WTC11 (cell line): Measurements from ENCODE around the gene RPS6KA2.

Source experiments
- E2F5 ChIP-seq: sonication (generic); formaldehyde crosslinking; IDR thresholded peaks from 2 replicates; pipeline ENCODE4 v1.8.1; 2022; ENCODE audit warnings: mild to moderate bottlenecking, moderate library complexity, missing genetic modification reagents
- HMGA2 ChIP-seq: fragments of 250-450 bp; sonication (Bioruptor Pico); IDR thresholded peaks from 2 replicates; pipeline ENCODE4 v1.4.0; 2021; ENCODE audit warnings: mild to moderate bottlenecking, moderate library complexity
- HMGXB4 ChIP-seq: sonication (generic); formaldehyde crosslinking; IDR thresholded peaks from 2 replicates; pipeline ENCODE4 v1.8.1; 2023; ENCODE audit warnings: mild to moderate bottlenecking, moderate library complexity, missing genetic modification reagents
- NR1H2 ChIP-seq: sonication (generic); formaldehyde crosslinking; IDR thresholded peaks from 2 replicates; pipeline ENCODE4 v1.9.0; 2021; ENCODE audit warnings: mild to moderate bottlenecking, moderate library complexity, missing genetic modification reagents
- SP1 ChIP-seq: sonication (generic); formaldehyde crosslinking; conservative IDR thresholded peaks from 2 replicates; pipeline ENCODE4 v1.8.1; 2022; ENCODE audit warnings: missing genetic modification reagents
- TP53 ChIP-seq: sonication (generic); formaldehyde crosslinking; IDR thresholded peaks from 2 replicates; pipeline ENCODE4 v1.8.1; 2023; ENCODE audit warnings: mild to moderate bottlenecking, missing genetic modification reagents
- USF1 ChIP-seq: sonication (generic); formaldehyde crosslinking; IDR thresholded peaks from 2 replicates; pipeline ENCODE4 v1.8.0; 2022; ENCODE audit warnings: mild to moderate bottlenecking, missing genetic modification reagents
- ZBTB21 ChIP-seq: sonication (generic); formaldehyde crosslinking; IDR thresholded peaks from 2 replicates; pipeline ENCODE4 v1.8.1; 2023; ENCODE audit warnings: mild to moderate bottlenecking, missing genetic modification reagents, borderline replicate concordance
- ZNF416 ChIP-seq: fragments of 250-450 bp; sonication (Bioruptor Pico); IDR thresholded peaks from 2 replicates; pipeline ENCODE4 v1.9.0; 2021; ENCODE audit warnings: mild to moderate bottlenecking, inconsistent platforms
- TF ChIP-seq, protein P1 (sequence below): sonication (generic); formaldehyde crosslinking; IDR thresholded peaks from 2 replicates; pipeline ENCODE4 v1.8.0; 2022; ENCODE audit warnings: mild to moderate bottlenecking, missing genetic modification reagents
- TF ChIP-seq, protein P2 (sequence below): sonication (generic); formaldehyde crosslinking; IDR thresholded peaks from 2 replicates; pipeline ENCODE4 v1.8.1; 2023; ENCODE audit warnings: mild to moderate bottlenecking, missing genetic modification reagents, moderate library complexity
- TF ChIP-seq, protein P3 (sequence below): fragments of 200-600 bp; IDR thresholded peaks from 2 replicates; pipeline ENCODE4 v1.8.0; 2022; ENCODE audit warnings: antibody characterized with exemption
- TF ChIP-seq, protein P4 (sequence below): sonication (generic); formaldehyde crosslinking; IDR thresholded peaks from 2 replicates; pipeline ENCODE4 v1.8.1; 2022; ENCODE audit warnings: low read depth, missing genetic modification reagents, borderline replicate concordance
- TF ChIP-seq, protein P5 (sequence below): fragments of 250-450 bp; sonication (Bioruptor Pico); IDR thresholded peaks from 2 replicates; pipeline ENCODE4 v1.9.0; 2021; ENCODE audit warnings: mild to moderate bottlenecking

DNA sequence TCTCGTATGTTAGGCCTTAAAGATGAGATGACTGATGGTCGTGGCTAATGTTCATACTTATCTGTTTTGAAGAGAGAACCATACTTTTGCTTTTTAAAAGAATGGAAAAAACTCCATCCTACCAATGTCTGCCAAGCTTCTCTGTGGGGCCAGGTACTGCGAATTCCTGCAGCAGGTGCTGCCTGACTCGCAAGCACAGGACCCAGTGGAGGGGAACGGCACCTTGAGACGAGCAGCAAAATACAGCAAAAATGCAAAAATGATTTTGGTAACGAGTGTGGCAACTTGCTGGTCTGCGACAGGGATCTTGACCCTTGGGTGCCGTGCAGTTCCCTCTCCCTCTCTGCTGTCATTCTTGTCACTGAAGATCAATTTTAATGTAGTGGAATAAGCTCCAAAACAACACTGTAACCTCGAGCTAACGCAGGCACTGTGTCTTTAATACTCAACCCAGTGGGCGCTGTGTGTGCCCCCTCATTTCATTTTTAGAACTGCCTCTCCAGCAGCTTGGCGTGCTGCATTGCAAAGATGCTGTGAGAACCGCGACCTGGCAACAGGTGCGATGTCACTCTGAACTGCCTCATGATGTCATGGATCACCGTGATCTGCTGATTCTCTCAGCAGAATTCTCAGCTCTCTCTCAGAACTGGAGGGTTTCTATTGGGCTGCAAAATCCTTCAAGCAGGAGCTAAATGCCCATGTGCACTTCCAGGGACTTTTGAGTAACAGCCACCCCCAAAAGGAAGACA, 92.2 kb downstream of the RPS6KA2 start:
- no peak for TF ChIP-seq HMGXB4 (CRISPR knock-in tag)
- TF ChIP-seq, protein P1, sequence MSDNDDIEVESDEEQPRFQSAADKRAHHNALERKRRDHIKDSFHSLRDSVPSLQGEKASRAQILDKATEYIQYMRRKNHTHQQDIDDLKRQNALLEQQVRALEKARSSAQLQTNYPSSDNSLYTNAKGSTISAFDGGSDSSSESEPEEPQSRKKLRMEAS (CRISPR knock-in tag): no peak
- no peak for TF ChIP-seq USF1
- no peak for TF ChIP-seq E2F5 (CRISPR knock-in tag)
- TF ChIP-seq, protein P2, sequence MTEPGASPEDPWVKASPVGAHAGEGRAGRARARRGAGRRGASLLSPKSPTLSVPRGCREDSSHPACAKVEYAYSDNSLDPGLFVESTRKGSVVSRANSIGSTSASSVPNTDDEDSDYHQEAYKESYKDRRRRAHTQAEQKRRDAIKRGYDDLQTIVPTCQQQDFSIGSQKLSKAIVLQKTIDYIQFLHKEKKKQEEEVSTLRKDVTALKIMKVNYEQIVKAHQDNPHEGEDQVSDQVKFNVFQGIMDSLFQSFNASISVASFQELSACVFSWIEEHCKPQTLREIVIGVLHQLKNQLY: no peak
- TF ChIP-seq, protein P3, sequence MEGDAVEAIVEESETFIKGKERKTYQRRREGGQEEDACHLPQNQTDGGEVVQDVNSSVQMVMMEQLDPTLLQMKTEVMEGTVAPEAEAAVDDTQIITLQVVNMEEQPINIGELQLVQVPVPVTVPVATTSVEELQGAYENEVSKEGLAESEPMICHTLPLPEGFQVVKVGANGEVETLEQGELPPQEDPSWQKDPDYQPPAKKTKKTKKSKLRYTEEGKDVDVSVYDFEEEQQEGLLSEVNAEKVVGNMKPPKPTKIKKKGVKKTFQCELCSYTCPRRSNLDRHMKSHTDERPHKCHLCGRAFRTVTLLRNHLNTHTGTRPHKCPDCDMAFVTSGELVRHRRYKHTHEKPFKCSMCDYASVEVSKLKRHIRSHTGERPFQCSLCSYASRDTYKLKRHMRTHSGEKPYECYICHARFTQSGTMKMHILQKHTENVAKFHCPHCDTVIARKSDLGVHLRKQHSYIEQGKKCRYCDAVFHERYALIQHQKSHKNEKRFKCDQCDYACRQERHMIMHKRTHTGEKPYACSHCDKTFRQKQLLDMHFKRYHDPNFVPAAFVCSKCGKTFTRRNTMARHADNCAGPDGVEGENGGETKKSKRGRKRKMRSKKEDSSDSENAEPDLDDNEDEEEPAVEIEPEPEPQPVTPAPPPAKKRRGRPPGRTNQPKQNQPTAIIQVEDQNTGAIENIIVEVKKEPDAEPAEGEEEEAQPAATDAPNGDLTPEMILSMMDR: no peak
- no peak for TF ChIP-seq ZNF416 (CRISPR knock-in tag)
- TF ChIP-seq, protein P4, sequence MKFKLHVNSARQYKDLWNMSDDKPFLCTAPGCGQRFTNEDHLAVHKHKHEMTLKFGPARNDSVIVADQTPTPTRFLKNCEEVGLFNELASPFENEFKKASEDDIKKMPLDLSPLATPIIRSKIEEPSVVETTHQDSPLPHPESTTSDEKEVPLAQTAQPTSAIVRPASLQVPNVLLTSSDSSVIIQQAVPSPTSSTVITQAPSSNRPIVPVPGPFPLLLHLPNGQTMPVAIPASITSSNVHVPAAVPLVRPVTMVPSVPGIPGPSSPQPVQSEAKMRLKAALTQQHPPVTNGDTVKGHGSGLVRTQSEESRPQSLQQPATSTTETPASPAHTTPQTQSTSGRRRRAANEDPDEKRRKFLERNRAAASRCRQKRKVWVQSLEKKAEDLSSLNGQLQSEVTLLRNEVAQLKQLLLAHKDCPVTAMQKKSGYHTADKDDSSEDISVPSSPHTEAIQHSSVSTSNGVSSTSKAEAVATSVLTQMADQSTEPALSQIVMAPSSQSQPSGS (CRISPR knock-in tag): no peak
- no peak for TF ChIP-seq HMGA2 (CRISPR knock-in tag)
- TF ChIP-seq, protein P5, sequence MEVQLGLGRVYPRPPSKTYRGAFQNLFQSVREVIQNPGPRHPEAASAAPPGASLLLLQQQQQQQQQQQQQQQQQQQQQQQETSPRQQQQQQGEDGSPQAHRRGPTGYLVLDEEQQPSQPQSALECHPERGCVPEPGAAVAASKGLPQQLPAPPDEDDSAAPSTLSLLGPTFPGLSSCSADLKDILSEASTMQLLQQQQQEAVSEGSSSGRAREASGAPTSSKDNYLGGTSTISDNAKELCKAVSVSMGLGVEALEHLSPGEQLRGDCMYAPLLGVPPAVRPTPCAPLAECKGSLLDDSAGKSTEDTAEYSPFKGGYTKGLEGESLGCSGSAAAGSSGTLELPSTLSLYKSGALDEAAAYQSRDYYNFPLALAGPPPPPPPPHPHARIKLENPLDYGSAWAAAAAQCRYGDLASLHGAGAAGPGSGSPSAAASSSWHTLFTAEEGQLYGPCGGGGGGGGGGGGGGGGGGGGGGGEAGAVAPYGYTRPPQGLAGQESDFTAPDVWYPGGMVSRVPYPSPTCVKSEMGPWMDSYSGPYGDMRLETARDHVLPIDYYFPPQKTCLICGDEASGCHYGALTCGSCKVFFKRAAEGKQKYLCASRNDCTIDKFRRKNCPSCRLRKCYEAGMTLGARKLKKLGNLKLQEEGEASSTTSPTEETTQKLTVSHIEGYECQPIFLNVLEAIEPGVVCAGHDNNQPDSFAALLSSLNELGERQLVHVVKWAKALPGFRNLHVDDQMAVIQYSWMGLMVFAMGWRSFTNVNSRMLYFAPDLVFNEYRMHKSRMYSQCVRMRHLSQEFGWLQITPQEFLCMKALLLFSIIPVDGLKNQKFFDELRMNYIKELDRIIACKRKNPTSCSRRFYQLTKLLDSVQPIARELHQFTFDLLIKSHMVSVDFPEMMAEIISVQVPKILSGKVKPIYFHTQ: no peak
- no peak for TF ChIP-seq SP1
- no peak for TF ChIP-seq TP53 (CRISPR knock-in tag)
- no peak for TF ChIP-seq ZBTB21 (CRISPR knock-in tag)
- no peak for TF ChIP-seq NR1H2 (CRISPR knock-in tag)
